CD4-positive, alpha-beta T cell treated with Interleukin-4 for 4 hours (primary cell): ENCODE data around the gene FAM177A1.
"Not testable (repeated sequence)": the region's sequence is repeated elsewhere in the genome, so short reads cannot be mapped to it uniquely, and the experiment has no call there.

Experiments used
- DNase-seq: peaks from one replicate; pipeline ENCODE4 v3.0.0-alpha.2; 2020

FAM177A1 gene

DNA sequence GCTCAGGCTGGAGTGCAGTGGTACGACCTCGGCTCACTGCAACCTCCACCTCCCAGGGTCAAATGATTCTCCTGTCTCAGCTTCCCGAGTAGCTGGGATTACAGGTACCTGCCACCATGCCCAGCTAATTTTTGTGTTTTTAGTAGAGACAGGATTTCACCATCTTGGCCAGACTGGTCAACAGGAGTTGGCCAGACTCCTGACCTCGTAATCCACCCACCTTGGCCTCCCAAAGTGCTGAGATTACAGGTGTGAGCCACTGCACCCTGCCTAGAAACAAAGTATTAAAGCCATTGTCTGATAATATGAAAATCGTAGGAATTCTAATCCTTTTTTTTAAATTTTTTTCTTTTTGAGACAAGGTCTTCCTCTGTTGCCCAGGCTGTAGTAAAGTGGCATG lies 19.7 kb downstream of the FAM177A1 start:
- DNase-seq: not testable (repeated sequence)

DNA sequence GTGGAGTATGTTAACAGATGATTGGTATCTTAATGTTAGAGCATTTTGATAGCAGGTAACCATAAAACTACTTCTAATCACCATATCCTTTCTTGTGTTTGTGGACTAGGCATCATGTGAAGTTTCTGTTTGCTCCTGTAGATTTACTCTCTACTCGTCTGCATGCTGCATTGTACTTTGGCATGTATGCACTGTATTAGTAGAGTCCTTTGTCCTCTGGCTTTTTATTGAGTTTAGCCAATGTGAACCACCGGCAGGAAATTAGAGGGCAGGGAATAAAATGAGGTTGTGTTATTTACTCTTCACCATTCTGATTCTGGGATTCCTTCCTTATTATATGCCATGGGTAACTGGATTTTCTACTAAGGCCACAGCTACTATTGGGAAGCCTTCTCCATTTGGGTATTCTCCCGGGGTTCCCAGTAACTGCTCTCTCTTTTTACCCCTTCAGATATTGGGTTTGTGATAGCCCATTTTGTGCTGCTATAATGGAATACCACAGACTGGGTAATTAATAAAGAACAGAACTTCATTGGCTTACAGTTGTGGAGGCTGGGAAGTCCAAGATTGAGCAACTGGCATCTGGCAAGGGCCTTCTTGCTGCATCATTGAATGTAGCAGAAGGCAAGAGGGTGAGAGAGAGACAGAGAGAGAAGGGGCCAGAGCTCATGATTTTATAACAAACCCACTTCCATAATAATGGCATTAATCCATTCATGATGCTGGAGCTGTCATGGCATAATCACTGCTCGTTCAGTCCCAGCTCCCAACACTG lies 22.4 kb downstream of the FAM177A1 start:
- no peak for DNase-seq

DNA sequence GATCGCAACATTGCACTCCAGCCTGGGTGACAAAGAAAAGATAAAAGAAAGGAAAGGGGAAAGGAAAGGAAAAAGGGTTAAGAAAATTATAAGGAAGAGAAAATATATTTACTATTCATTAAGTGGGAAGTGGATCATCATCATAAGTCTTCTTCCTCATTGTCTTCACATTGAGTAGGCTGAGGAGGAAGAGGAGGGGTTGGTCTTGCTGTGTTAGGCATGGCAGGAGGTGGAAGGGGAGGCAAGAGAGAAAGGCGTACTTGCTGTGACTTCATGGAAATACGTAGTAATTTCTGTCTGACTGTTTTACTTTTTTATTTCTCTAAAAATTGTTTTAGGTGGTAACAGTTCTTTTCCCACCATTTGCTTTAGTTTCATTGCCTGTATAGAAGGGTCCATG lies 26.2 kb downstream of the FAM177A1 start:
- no peak for DNase-seq

DNA sequence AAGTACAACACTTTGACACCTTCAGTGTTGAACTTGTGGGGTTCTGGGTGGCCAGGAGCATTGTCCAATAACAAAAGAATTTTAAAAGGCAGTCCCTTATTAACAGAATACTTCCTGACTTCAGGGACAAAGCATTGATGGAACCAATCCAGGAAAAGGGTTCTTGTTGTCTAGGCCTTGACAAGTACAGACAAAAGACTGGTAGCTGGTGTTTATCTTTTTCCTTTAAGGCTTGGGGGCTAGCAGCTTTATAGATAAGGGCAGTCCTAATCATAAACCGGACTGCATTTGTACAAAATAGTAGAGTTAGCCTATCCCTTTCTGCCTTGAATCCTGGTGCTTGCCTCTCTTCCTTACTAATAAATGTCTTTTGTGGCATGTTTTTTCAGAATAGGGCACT lies 27.4 kb downstream of the FAM177A1 start:
- no peak for DNase-seq

DNA sequence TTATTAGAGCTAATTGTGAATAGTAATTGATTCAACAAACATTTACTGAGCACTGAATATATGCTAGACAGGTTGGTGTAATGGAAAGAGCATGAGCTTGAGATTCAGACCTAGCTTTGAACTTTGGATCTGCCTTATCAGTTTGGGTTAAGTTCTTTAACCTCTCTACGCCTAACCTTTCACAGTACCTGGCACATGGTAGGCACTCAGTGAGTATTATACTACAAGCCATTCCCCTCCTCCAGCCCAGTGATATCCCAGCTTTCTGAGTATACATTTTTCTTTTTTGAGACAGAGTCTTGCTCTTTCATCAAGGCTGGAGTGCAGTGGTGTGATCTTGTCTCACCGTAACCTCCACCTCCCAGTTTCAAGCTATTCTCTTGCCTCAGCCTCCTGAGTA lies 32.0 kb downstream of the FAM177A1 start:
- DNase-seq: no peak

DNA sequence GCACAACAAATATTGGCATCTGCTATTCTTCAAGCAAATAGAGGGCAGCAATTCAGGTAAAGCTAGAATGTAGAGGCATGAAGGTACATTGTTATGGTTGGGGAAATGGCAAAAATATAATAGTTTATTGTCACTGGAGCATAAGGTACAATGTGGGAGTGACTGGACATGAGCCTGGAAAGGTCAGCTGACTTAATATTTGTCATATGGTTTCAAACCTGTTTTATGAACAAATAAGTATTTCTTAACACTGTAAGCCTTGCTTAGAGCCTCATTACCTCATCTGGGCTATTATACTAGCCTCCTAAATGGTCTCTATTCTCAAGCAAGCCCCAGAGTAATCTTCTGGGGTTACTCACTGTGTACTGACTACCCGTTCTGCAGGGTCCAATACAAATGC lies 33.7 kb downstream of the FAM177A1 start:
- no peak for DNase-seq

DNA sequence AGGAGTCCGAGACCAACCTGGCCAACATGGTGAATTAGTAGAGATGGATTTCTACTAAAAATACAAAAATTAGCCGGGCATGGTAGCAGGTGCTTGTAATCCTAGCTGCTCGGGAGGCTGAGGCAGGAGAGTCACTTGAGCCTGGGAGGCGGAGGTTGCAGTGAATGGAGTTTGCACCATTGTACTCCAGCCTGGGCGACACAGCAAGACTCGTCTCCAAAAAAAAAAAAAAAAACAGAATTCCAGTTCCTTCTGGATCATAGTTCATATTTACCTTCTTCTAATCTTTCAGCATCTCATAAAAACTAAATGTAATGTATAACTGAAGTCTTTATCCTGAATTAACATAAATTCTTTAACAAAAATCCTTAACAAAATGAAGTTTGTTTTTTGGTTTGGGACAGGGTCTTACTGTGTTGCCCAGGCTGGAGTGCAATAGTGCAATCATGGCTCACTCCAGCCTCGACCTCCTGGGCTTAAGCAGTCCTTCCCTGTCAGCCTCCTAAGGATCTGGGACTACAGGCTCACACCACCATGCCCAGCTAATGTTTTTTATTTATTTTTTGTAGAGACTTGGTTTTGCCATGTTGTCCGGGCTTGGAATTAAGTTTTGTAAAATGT lies 37.6 kb downstream of the FAM177A1 start:
- DNase-seq: no peak

DNA sequence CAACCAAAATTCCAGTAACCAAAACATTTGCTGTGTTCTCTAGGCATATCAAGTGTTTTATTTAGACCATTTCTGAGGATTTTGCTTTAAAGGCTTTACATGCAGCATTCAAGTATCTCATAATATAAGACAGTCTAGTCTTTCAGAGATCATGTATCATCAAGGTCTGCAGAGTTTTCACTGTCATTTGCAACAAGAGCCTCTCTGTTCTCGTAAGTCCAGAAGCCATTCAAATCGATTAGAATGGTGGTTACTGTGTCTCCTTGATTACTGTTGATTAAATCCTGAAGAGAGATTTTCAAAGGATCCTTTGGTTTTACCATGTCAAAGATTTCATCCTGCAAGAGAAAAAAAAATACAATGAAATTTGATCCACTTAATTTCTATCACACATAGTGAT lies 39.4 kb downstream of the FAM177A1 start:
- no peak for DNase-seq

DNA sequence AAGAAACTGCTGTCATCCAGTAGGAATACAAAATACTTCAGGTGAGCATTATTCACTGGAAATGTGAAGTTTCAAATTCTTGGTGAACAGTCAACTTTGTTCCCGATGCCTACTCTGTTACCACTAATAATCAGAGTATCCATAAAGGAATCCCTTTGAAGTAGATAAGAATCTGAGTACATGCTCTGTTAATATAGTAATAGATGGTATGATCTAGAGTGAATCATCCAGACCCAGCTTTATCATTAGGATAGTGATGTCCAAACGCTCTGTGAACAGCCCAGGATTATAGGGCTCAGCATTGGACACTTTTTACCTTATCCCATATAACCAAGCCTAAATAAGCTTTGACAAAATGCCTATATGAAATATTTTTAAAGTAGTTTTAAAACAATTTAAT lies 42.4 kb downstream of the FAM177A1 start:
- no peak for DNase-seq

DNA sequence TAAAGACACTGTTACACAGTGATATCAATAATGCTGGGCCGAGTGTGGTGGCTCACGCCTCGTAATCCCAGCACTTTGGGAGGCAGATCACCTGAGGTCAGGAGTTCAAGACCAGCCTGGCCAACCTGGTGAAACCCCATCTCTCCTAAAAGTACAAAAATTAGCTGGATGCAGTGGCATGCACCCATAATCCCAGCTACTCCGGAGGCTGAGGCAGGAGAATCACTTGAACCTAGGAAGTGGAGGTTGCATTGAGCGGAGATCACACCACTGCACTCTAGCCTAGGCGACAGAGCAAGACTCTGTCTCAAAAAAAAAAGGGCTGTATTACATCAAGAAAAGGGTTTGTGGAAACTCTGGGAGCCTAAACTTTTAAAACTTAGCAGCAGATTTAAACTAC lies 48.6 kb downstream of the FAM177A1 start:
- not testable (repeated sequence) for DNase-seq

DNA sequence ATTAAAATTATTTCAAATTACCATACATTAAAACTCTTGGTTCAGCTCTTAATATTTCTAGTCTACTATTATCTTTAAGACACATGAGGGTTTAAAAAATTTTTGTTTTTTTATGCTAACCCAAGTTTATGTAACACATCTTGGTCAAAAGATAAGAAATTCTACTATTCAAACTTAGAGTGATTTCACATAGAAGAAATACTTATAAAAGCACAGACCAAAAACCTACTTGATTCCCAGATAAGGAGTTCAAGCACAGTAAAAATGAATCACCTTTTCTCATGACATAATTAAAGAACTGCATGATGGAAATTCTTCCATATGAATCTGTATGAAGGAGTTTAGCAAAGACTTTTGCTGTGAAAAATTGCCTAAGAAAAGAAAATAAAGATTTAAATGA lies 61.8 kb downstream of the FAM177A1 start:
- DNase-seq: no peak

DNA sequence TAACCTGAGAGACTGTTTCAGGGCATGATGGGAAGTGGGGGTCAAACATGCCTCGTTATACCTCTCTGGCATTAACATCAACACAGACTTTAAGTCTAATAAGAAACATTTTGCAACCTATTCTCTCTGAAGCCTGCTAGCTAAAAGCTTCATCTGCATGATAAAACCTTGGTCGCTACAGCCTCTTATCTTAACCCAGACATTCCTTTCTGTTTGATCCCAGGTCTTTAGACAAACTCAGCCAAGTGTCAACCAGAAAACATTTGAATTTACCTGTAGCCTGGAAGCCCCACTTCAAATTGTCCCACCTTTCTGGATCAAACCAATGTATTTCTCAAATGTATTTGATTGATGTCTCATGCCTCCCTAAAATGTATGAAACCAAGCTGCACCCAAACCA lies 66.6 kb downstream of the FAM177A1 start:
- DNase-seq: no peak

DNA sequence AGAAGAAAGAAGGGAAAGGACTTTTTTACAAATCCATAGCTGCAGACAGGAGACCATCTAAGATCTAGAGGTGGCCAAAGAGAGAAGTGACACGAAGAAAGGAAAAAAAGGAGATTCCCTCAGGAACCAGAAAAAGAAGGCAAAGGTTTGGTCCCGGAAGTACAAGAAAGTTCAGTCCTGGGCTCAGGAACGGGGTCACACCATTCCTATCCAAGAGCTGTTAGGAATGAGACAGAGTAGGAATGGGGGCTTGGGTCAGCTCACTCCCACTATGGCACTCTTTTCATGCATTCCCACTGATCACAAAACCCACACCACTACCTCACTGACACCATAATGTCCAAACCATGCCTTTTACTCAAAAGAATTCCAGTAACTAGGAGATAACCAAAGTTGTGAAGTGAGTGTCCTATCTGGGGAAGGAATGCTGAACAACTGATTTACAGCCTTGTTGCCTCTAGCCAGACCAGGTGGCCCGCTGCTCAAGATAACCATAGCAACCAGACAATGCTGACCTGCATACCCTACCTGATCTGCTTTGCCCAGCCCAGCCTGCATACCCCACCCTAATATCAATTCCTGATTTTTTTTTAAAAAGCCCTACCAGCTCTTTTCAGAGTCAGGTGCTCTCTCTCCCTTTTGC lies 67.4 kb downstream of the FAM177A1 start:
- no peak for DNase-seq

DNA sequence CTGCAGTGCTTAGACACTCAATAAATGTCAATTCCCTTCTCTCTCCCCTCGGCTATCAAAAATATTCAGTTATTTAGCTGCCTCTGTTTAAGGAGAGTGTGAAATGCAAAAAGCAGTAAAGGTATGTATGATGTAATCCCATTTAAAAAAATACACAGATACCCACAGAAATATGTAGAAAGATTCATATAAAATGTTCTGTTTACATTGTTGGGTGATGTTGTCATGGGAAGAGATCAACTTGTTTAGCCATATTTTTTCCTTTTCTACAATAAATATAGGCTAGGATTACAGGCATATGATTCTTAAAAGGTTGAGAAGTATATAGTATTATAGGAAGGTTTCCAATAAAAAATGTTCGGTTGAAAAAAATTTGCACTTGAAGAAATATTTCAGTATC lies 68.0 kb downstream of the FAM177A1 start:
- no peak for DNase-seq

DNA sequence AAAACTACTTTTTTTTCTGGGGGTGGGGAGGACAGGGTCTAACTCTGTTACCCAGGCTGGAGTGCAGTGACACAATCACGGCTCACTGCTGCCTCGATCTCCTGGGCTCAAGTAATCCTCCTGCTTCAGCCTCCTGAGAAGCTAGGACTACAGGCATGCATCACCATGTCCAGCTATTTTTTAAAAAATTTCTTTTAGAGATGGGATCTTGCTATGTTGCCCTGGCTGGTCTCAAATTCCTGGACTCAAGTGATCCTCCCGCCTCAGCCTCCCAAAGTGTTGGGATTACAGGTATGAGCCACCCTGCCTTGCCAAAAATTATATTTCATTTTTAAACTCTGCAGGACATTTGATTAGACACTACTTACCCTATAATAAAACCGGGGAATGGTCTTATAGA lies 70.2 kb downstream of the FAM177A1 start:
- no peak for DNase-seq

DNA sequence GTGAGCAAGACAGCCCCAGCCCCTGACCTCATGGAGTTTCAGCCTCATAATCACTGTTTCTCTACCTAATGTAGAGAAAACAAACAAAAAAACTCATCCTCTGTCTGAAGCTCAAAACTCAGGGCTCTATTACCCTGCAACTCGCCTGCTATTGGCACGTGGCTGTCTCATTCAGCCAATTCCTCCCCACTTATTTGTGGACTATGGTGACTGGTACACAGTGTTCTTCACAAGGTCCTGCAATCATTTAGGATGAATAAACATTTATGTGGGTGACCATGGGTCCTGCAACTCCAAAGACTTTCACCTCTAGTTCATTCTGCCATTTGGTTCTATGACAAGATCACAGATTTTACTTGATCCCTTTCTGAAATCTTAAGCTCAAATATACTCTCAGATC lies 71.0 kb downstream of the FAM177A1 start:
- no peak for DNase-seq

DNA sequence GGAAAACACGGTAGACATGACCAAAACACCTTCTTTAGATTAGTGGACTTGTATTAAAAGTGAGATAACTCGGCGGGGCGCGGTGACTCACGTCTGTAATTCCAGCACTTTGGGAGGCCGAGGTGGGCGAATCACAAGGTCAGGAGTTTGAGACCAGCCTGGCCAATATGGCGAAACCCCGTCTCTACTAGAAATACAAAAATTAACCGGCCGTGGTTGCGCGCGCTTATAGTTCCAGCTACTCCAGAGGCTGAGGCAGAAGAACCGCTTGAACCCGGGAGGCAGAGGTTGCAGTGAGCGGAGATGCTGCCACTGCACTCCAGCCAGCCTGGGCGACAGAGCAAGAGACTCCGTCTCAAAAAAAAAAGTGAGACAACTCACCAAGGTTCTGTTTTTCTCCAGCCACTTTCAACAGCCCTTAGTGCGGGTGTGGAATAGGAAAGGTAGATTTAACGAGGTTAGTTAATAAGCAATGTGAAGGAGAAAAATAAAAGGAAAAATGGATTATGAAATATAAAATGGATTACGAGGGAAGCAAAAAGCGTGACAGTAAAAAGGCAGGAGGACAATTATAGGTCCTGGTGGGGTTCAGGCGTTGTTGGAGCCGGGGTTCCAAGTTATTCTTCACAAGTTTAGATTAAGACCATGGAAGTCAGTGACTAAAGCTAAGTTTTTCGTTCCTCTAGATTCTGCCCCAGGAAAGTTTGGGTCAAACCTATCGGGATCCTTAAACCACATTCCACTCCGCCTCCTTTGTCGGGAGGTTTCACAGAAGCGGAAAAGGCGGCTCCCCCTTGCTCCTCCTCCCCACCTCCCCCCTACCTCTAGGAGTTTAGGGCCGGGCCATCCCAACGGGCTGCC lies 75.2 kb downstream of the FAM177A1 start:
- no peak for DNase-seq

DNA sequence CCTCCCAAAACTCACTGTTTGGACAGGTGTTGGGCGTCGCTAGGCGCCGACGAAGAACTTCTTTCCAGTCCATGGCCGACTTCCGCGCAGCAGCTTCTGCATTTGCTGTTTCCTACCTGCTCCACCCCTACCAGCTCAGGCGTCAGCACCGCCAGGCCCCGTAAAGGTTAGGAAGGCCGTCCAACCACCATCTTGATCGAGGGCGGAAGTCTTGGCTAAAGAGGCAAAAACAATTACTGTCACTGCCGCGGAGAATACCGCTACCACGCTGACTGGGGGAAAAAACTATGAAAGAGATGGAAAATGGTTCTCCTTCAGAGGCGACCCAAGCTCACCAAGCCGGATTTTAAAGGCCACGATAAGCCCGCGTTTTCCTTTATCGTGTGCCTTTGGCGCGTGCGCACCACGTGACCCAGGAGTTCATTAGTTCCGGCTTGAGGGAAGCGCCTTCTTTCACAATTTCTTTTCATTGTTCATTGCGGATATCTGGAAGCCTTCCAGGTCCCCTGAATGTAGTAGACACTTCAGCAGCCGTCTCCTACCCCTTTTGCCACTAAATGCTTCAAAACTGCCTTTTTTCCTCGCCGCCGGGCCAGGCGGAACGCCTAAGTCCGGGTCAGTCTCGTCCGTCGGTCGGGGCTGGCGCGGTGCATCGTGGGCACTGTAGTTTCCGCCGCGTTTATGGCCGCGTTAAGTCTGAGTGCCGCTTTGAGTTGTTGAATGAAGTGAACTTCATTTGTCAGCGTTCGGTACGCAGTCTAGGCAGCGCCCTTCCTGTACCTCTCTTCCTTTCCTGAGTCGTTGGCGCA lies 76.0 kb downstream of the FAM177A1 start, which contains the start of the genes PPP2R3C and PRORP:
Gene PPP2R3C, minus strand, starts transcription at position 104 of the 809 bp plus-strand sequence. Its CDS starts 31 bp downstream, at position 73.
Gene PRORP, plus strand, starts transcription at position 666 of the 809 bp plus-strand sequence. CDS start 694 bp downstream, outside the sequence.
- DNase-seq: peak; percentile 95

DNA sequence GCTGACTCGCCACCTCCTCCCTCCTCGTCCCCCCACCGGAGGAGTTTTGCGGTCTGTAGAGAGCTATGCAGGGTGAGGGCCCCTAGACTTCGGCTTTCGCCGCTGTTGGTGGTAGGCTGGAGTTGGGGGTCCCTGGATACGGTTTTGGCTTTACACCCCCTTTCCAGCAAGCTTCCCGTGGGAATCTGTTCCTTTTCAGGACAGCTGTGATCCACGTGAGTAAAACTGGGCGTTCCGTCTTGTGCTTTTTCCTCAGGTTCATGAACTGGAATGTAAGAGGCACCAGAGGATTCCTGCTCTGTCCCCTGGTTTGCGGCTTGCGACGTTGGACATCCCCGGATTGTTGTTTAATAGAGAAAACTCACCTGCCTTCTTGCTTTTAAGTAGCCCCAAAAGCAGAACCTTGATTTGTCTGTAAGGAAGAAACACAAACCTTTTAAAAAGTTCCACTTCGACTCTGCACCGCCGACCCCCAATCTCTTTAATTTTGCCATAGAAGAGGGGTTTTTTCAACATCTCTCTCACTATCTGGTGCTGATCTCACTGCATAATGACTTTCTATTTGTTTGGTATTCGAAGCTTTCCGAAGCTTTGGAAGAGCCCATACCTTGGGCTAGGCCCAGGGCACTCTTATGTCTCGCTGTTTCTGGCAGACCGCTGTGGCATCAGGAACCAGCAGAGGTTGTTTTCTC lies 76.8 kb downstream of the FAM177A1 start:
- DNase-seq: peak; percentile 29

DNA sequence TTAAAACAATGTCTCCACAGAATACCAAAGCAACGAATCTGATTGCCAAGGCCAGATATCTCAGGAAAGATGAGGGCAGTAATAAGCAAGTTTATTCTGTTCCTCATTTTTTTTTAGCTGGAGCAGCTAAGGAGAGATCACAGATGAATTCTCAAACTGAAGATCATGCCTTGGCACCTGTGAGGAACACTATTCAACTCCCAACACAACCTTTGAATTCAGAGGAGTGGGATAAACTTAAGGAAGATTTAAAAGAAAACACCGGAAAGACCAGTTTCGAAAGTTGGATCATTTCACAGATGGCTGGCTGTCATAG lies 77.3 kb downstream of the FAM177A1 start:
- DNase-seq: no peak

DNA sequence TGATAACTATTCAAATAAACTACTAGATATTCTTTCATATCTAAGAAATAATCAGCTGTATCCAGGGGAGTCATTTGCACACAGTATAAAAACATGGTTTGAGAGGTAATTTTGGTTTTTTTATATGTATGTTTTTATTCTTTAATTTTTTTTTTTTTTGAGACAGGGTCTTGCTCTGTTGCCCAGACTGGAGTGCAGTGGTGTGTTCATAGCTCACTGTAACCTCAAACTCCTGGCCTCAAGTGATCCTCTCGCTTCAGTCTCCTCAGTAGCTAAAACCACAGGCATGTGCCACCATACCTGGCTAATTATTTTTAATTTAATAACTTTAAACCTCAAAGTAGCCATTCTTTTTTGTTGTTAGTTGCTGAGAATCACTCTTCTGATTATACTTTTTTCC lies 78.1 kb downstream of the FAM177A1 start:
- no peak for DNase-seq
